Spleen (tissue), 11 donors: ENCODE data around the gene CACNA2D1. TPM values are rescaled to one million over a fixed set of nuclear protein-coding genes. Genes with fewer than 3 reads are reported as not detected.

ENCODE experiments used
- DNase-seq: peaks from one replicate; pipeline ENCODE4 v3.0.0-alpha.2; 2020
- H3K27ac ChIP-seq, 8 donors: fragments of 200-600 bp; sonication (generic) in 7 of 8; 1 replicate in 4 of 8; 2 replicates in 4 of 8; pipeline versions ENCODE4 v1.5.0 to v1.8.0; 2016 to 2021; ENCODE audit warnings: inconsistent platforms in 4 of 8, mild to moderate bottlenecking in 4 of 8, moderate library complexity in 1 of 8
- H3K27me3 ChIP-seq, 7 donors: fragments of 200-600 bp; sonication (generic) in 6 of 7; replicated peaks in 1 of 7; 1 replicate in 4 of 7; 2 replicates in 3 of 7; pipeline versions ENCODE4 v1.5.0 to v1.8.0; 2016 to 2021; ENCODE audit warnings: inconsistent platforms in 3 of 7, mild to moderate bottlenecking in 1 of 7
- H3K36me3 ChIP-seq, 6 donors: fragments of 200-600 bp; sonication (generic) in 5 of 6; 1 replicate in 4 of 6; 2 replicates in 2 of 6; pipeline versions ENCODE4 v1.5.0 to v1.8.0; 2016 to 2021; ENCODE audit warnings: inconsistent platforms in 2 of 6
- H3K4me1 ChIP-seq, 6 donors: fragments of 200-600 bp; sonication (generic) in 5 of 6; 1 replicate in 3 of 6; 2 replicates in 3 of 6; pipeline versions ENCODE4 v1.5.0 to v1.8.0; 2016 to 2021; ENCODE audit warnings: inconsistent platforms in 3 of 6
- H3K4me3 ChIP-seq, 8 donors: fragments of 200-600 bp; sonication (generic) in 7 of 8; 1 replicate in 4 of 8; 2 replicates in 4 of 8; pipeline versions ENCODE4 v1.5.0 to v1.8.0; 2016 to 2021; ENCODE audit warnings: inconsistent platforms in 4 of 8, mild to moderate bottlenecking in 4 of 8, moderate library complexity in 2 of 8
- H3K9me3 ChIP-seq, 8 donors: fragments of 200-600 bp; sonication (generic) in 7 of 8; 1 replicate in 4 of 8; 2 replicates in 4 of 8; pipeline versions ENCODE4 v1.5.0 to v1.8.0; 2016 to 2021; ENCODE audit warnings: inconsistent platforms in 4 of 8
- CTCF ChIP-seq, 11 experiments: fragments of 200-600 bp in 7 of 11; fragments of 450-650 bp in 4 of 11; sonication (generic) in 4 of 11; IDR thresholded peaks in 8 of 11; conservative IDR thresholded peaks in 3 of 11; 1 replicate in 7 of 11; 2 replicates in 4 of 11; pipeline versions ENCODE4 v1.4.0 to v1.8.0; 2016 to 2021; ENCODE audit warnings: antibody characterized with exemption in 11 of 11, inconsistent platforms in 4 of 11, mild to moderate bottlenecking in 1 of 11
- POLR2A ChIP-seq, 3 donors: fragments of 450-650 bp; IDR thresholded peaks; one replicate each; pipeline ENCODE4 v1.5.1; 2017; ENCODE audit warnings: antibody characterized with exemption in 3 of 3, mild to moderate bottlenecking in 1 of 3
- POLR2AphosphoS5 ChIP-seq, 3 donors: sonication (generic); formaldehyde crosslinking; IDR thresholded peaks; one replicate each; pipeline ENCODE4 v1.5.1; 2017; ENCODE audit warnings: antibody characterized with exemption in 3 of 3
- WGBS, 5 donors: extraction: QIAGEN DNeasy Blood & Tissue Kit in 3 of 5; methylation state at CpG; one replicate each; pipeline versions ENCODE4 v1.1.5 to v1.1.7; 2013 to 2018; 5-methylcytosine and 5-hydroxymethylcytosine counted together
- intact Hi-C: fragments of 100-400 bp; cut with DNase I; formaldehyde crosslinking; loops from one replicate; pipeline ENCODE4 v1.15.0; 2023; ENCODE audit warnings: low total_unique reads
- polyA plus RNA-seq, 3 donors: library from polyadenylated mRNA; stranded (reverse); fragments of 200-250 nt; gene quantifications; one replicate each; pipeline ENCODE4 v1.2.1, GENCODE V29; 2013
- total RNA-seq, 7 donors: library from RNA; depleted of rRNA in 3 of 7; stranded (reverse); fragments of >200 nt in 3 of 7; fragmentation: NEBNext Ultra II Directional in 4 of 7; extraction: Animal tissue kit (Norgen Biotek cat#: 25700) in 4 of 7; gene quantifications; one replicate each; pipeline versions ENCODE4 v1.1.0 to v1.2.1, GENCODE V29; 2016 to 2021
- donor health status: healthy with polysubstance abuse.
- donor health status: DM: no; HTN: no; CAD: no; lungs with moderate emphysema.
- donor health status: DM: no; HTN: no; CAD: no.
- donor health status: Bipolar disorder and iron deficiency.
- donor health status: healthy.
- donor health status: DM: no; HTN: no; CAD: no.
- donor health status: DM: yes; HTN: yes; CAD: no.

CACNA2D1 gene
- total and polyA plus RNA-seq, 10 donors = 1.7 to 24.0 (median 15.2) TPM

GRCh38 chr7:82443036-82443546, 486 bp downstream of the CACNA2D1 start:
- Histone ChIP-seq H3K4me1 (peaks cover 0 to 39% (median 10%) of the 10 kb centered on the region in 6 donors), H3K4me3 (peak overlapping the region; percentile 31 to 74 (median 52)), H3K27me3 (peaks cover 0 to 65% (median 24%) of the 10 kb centered on the region in 7 donors), H3K27ac (peak overlapping the region; percentile 66 to 92 (median 88)), H3K9me3 (no peaks in the 10 kb centered on the region), H3K36me3 (no peaks in the 10 kb centered on the region)
- no peak for DNase-seq
- TF ChIP-seq POLR2A (IDR thresholded peaks at IDR 0.05) (no peak), CTCF (IDR thresholded peaks at IDR 0.05 in 8 of 11, conservative IDR thresholded peaks at IDR 0.05 in 3 of 11) (no peak), POLR2AphosphoS5 (IDR thresholded peaks at IDR 0.05) (no peak)
- intact Hi-C loops = no loop called here
- 0 to 10% (median 1%) methylated on average over 9 to 64 of the region's 64 CpGs for WGBS, 5 donors

DNA sequence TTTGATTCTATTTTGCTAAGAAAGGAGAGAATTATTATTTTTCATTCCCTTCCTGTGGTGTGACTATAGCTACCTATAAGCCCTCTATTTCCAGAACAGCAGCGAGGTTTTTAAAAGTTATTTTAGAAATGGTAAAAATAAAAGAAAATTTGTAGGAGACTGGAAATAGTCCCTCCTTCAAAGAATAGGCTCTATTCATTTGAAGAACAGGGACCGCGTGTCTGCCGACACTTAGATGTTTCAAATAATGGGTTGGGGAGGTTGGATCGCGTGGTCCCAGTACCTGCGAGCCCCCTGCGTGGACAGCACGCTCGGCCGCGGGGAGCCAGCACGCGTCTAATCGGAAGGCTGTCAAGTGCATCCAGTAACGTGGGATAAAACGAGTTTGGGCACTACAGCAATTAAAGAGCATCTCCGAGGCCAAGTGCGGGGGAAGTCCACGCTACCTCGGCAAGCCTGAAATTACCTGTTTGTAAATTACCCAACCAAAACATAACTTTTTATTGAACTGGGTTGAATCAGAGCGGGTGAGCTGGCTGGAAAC, 1.0 kb downstream of the CACNA2D1 start:
- H3K9me3 ChIP-seq = no peaks in the 10 kb centered on the region
- H3K27ac ChIP-seq = peak overlapping the region; percentile 66 to 92 (median 88)
- no peak for DNase-seq
- no peaks in the 10 kb centered on the region for H3K36me3 ChIP-seq
- WGBS, 5 donors = 2 to 9% (median 4%) methylated on average over 16 to 22 of the region's 22 CpGs
- peak overlapping the region; percentile 31 to 74 (median 52) for H3K4me3 ChIP-seq
- intact Hi-C loops = no loop called here
- H3K27me3 ChIP-seq = peaks cover 0 to 65% (median 24%) of the 10 kb centered on the region in 7 donors
- peaks cover 0 to 39% (median 10%) of the 10 kb centered on the region in 6 donors for H3K4me1 ChIP-seq
- TF ChIP-seq CTCF (IDR thresholded peaks at IDR 0.05 in 8 of 11, conservative IDR thresholded peaks at IDR 0.05 in 3 of 11) = no peak
- peak in 2 of 3 donors; percentile 6 to 14 for TF ChIP-seq POLR2AphosphoS5 (IDR thresholded peaks at IDR 0.05)
- no peak for TF ChIP-seq POLR2A (IDR thresholded peaks at IDR 0.05)

DNA sequence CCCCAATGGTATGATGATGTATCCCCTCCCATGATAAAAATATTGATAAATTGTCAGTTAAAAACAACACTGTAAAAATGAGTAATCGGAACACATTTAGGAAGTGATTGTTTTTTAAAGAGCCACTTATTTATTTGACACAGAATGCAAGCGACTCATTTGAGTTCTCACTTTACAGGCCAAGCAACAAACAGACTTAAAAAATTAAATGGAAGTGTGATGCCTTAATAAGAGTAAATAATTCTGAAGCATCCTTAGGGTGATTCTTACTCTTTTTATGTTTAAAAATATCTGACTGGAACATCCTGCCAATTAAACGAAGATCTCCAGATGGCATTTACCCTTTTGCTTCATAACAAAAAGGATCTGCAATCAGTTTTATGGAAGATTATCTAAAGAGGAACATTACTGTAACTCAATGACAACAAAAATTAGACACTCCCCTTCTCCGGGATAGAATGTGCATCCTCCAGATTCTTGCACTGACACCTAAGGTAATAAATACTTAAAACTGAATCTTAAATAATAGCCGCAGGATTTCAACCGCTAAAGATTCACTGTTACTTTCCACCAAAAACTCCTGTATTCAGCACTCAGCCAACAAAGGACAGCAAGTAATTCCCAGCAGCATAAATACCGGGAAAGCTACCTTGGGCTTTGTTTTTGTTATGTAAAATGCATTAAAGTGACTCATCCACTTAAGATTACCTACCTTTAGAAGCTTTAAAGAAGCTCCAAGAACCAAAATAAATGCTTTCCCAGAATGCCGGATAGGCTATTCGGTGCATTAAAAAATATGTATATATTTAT, 1.7 kb downstream of the CACNA2D1 start:
- WGBS, 5 donors = 30 to 40% (median 36%) methylated on average over 9 of the region's 9 CpGs
- Histone ChIP-seq H3K36me3 (no peaks in the 10 kb centered on the region), H3K27ac (no peak overlapping the region), H3K27me3 (peaks cover 0 to 65% (median 24%) of the 10 kb centered on the region in 7 donors), H3K4me3 (peak overlapping the region in 6 of 8 donors; percentile 36 to 74 (median 54)), H3K4me1 (peaks cover 0 to 39% (median 10%) of the 10 kb centered on the region in 6 donors), H3K9me3 (no peaks in the 10 kb centered on the region)
- no peak for DNase-seq
- TF ChIP-seq POLR2AphosphoS5 (IDR thresholded peaks at IDR 0.05) (no peak), CTCF (IDR thresholded peaks at IDR 0.05 in 8 of 11, conservative IDR thresholded peaks at IDR 0.05 in 3 of 11) (no peak)
- intact Hi-C loops = no loop called here

DNA sequence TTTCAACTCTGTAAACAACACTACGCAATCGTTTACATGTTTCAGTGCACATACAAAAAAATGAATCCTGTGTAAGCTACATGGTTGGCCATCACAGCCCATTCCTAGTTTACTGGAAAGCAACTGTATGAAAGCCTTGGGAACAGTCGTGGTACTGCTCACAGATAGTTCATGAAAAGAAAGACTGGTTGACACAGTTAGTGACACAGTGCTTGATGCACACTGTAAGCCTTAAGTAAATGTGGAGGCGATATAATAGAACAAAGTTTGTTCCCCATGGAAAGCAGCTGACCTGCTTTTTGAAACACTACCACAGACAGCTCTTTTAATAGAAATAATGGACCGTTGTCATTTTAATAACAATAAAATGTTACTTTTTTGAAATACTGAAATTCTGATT, 5.1 kb downstream of the CACNA2D1 start:
- Histone ChIP-seq H3K4me1 (peaks cover 0 to 31% (median 7%) of the 10 kb centered on the region in 6 donors), H3K9me3 (no peaks in the 10 kb centered on the region), H3K27me3 (peaks cover 0 to 36% (median 14%) of the 10 kb centered on the region in 7 donors), H3K27ac (no peak overlapping the region), H3K36me3 (no peaks in the 10 kb centered on the region), H3K4me3 (no peak overlapping the region)
- intact Hi-C loops = no loop called here
- no peak for TF ChIP-seq POLR2AphosphoS5 (IDR thresholded peaks at IDR 0.05)
- TF ChIP-seq POLR2A (IDR thresholded peaks at IDR 0.05) = no peak
- TF ChIP-seq CTCF (IDR thresholded peaks at IDR 0.05 in 8 of 11, conservative IDR thresholded peaks at IDR 0.05 in 3 of 11) = no peak
- DNase-seq = no peak
- 76 to 87% (median 79%) methylated on average over 5 of the region's 5 CpGs for WGBS, 5 donors
